Neural cell (in vitro differentiated cells): ENCODE data around the gene EHMT1. TPM values are rescaled to one million over a fixed set of nuclear protein-coding genes. Genes with fewer than 3 reads are reported as not detected.

Experiments used
- H2AFZ ChIP-seq: fragments of 200-600, 300-800 bp; sonication (generic), shearing (Covaris generic); 2 replicates; pipeline ENCODE4 v1.6.0; 2014; ENCODE audit warnings: low read depth, mild to moderate bottlenecking, antibody characterized with exemption, low read length, moderate library complexity
- H3F3A ChIP-seq: fragments of 200-600 bp; shearing (Covaris generic); 2 replicates; pipeline ENCODE4 v1.6.1; 2016; ENCODE audit warnings: mild to moderate bottlenecking, moderate library complexity, mixed read lengths, antibody characterized with exemption, low read length; ENCODE audit not compliant: insufficient read depth, poor library complexity, severe bottlenecking
- H3K27ac ChIP-seq: fragments of 200-600, 300-800 bp; sonication (generic), shearing (Covaris generic); 2 replicates; pipeline ENCODE4 v1.5.1; 2014; ENCODE audit warnings: mild to moderate bottlenecking, low read length, moderate library complexity
- H3K27me3 ChIP-seq: fragments of 300-800, 200-600 bp; sonication (generic), shearing (Covaris generic); 2 replicates; pipeline ENCODE4 v1.6.0; 2014; ENCODE audit warnings: mild to moderate bottlenecking, low read depth, low read length, moderate library complexity; ENCODE audit not compliant: insufficient read depth
- H3K36me3 ChIP-seq: fragments of 300-800, 200-600 bp; sonication (generic), shearing (Covaris generic); 2 replicates; pipeline ENCODE4 v1.5.1; 2014; ENCODE audit warnings: mild to moderate bottlenecking, antibody characterized with exemption, low read length, moderate library complexity; ENCODE audit not compliant: insufficient read depth
- H3K4me2 ChIP-seq: fragments of 300-800, 200-600 bp; sonication (generic), shearing (Covaris generic); 2 replicates; pipeline ENCODE4 v1.6.0; 2014; ENCODE audit warnings: mild to moderate bottlenecking, low read length
- H3K4me3 ChIP-seq: fragments of 300-800, 200-600 bp; sonication (generic), shearing (Covaris generic); 2 replicates; pipeline ENCODE4 v1.5.1; 2014; ENCODE audit warnings: mild to moderate bottlenecking, low read length, moderate library complexity
- H3K79me2 ChIP-seq: fragments of 200-600 bp; shearing (Covaris generic); replicated peaks from 2 replicates; pipeline ENCODE4 v1.6.0; 2014; ENCODE audit warnings: mild to moderate bottlenecking, low read length, moderate library complexity; ENCODE audit not compliant: insufficient read depth
- H3K9ac ChIP-seq: fragments of 300-800, 200-600 bp; sonication (generic), shearing (Covaris generic); 2 replicates; pipeline ENCODE4 v1.6.1; 2016; ENCODE audit warnings: mild to moderate bottlenecking, low read length, mixed read lengths
- H3K9me2 ChIP-seq: fragments of 200-600 bp; shearing (Covaris generic); 2 replicates; pipeline ENCODE4 v1.6.1; 2016; ENCODE audit warnings: mild to moderate bottlenecking, low read length, mixed read lengths; ENCODE audit not compliant: insufficient read depth
- H3K9me3 ChIP-seq: fragments of 200-600, 300-800 bp; sonication (generic), shearing (Covaris generic); 2 replicates; pipeline ENCODE4 v1.6.1; 2016; ENCODE audit warnings: mild to moderate bottlenecking, mixed run types, low read length, moderate library complexity, mixed read lengths
- H4K20me1 ChIP-seq: fragments of 200-600 bp; shearing (Covaris generic); 2 replicates; pipeline ENCODE4 v1.6.1; 2016; ENCODE audit warnings: mild to moderate bottlenecking, mixed run types; ENCODE audit not compliant: insufficient read depth
- EP300 ChIP-seq: fragments of 450-650 bp; conservative IDR thresholded peaks from 2 replicates; pipeline ENCODE4 v1.6.1; 2014; ENCODE audit warnings: antibody characterized with exemption, mild to moderate bottlenecking, moderate library complexity; ENCODE audit not compliant: poor library complexity, severe bottlenecking
- EZH2 ChIP-seq: fragments of 200-600, 300-800 bp; shearing (Covaris generic), sonication (generic); IDR thresholded peaks from 2 replicates; pipeline ENCODE4 v1.6.1; 2014; ENCODE audit warnings: antibody characterized with exemption, low read length, borderline replicate concordance, mild to moderate bottlenecking; ENCODE audit not compliant: insufficient read depth, poor library complexity, severe bottlenecking
- MXI1 ChIP-seq: fragments of 450-650 bp; conservative IDR thresholded peaks from 2 replicates; pipeline ENCODE4 v1.6.1; 2014; ENCODE audit warnings: antibody characterized with exemption, mild to moderate bottlenecking; ENCODE audit not compliant: poor library complexity, severe bottlenecking
- POLR2AphosphoS5 ChIP-seq: IDR thresholded peaks from 2 replicates; pipeline ENCODE4 v1.6.1; 2012
- RAD21 ChIP-seq: fragments of 450-650 bp; conservative IDR thresholded peaks from 2 replicates; pipeline ENCODE4 v1.6.1; 2014; ENCODE audit warnings: antibody characterized with exemption, mild to moderate bottlenecking, moderate library complexity
- SMC3 ChIP-seq: fragments of 450-650 bp; conservative IDR thresholded peaks from 2 replicates; pipeline ENCODE4 v1.6.1; 2014; ENCODE audit warnings: antibody characterized with exemption, mild to moderate bottlenecking, moderate library complexity; ENCODE audit not compliant: poor library complexity
- TAF1 ChIP-seq: IDR thresholded peaks from 2 replicates; pipeline ENCODE4 v1.6.1; 2012; ENCODE audit warnings: low read depth
- polyA plus RNA-seq: library from polyadenylated mRNA; depleted of rRNA; stranded (reverse); fragments of >200 nt; gene quantifications from 2 replicates; pipeline ENCODE4 v1.2.3, GENCODE V29; 2014
- TF ChIP-seq, protein P1 (sequence below): IDR thresholded peaks from 2 replicates; pipeline ENCODE4 v1.6.1; 2012; ENCODE audit warnings: borderline replicate concordance
- TF ChIP-seq, protein P2 (sequence below): fragments of 450-650 bp; IDR thresholded peaks from 2 replicates; pipeline ENCODE4 v1.5.1; 2014; ENCODE audit warnings: antibody characterized with exemption, mild to moderate bottlenecking, moderate library complexity; ENCODE audit not compliant: poor library complexity, severe bottlenecking

The EHMT1 gene
- polyA plus RNA-seq, 1 donor from 2014 or later = 53.0 TPM

DNA sequence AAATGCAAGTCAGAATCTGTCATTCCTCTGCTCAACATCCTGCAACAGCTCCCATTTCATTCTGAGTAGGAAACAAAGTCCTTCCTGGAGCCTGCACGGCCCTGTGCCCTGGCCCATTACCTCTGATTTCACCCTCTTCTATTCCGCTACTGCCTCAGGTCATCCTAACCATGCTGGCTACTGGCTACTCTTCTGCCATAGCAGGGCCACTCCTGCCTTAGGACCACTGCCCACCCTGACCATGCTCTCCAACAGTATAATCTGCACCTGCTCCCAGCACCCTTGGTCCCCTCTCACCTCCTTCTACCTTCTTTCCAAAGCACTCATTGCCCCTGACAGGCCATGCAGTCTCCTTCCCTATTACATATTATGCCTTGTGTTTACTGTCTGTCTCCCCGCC, 48.2 kb upstream of the EHMT1 start:
- H3K9ac ChIP-seq = no peak overlapping the region
- H3K4me2 ChIP-seq = no peak overlapping the region
- H3K79me2 ChIP-seq = no peaks in the 10 kb centered on the region
- H2AFZ ChIP-seq = no peak overlapping the region
- H3F3A ChIP-seq = no peaks in the 10 kb centered on the region
- no peaks in the 10 kb centered on the region for H3K27me3 ChIP-seq
- H3K9me2 ChIP-seq = no peaks in the 10 kb centered on the region
- no peak overlapping the region for H3K4me3 ChIP-seq
- no peak overlapping the region for H3K27ac ChIP-seq
- no peaks in the 10 kb centered on the region for H3K36me3 ChIP-seq
- H4K20me1 ChIP-seq = no peaks in the 10 kb centered on the region
- H3K9me3 ChIP-seq = no peaks in the 10 kb centered on the region
- TF ChIP-seq SMC3 (no peak), POLR2AphosphoS5 (no peak), EP300 (no peak), TAF1 (no peak), EZH2 (no peak), MXI1 (no peak), RAD21 (no peak)
- TF ChIP-seq, protein P1, sequence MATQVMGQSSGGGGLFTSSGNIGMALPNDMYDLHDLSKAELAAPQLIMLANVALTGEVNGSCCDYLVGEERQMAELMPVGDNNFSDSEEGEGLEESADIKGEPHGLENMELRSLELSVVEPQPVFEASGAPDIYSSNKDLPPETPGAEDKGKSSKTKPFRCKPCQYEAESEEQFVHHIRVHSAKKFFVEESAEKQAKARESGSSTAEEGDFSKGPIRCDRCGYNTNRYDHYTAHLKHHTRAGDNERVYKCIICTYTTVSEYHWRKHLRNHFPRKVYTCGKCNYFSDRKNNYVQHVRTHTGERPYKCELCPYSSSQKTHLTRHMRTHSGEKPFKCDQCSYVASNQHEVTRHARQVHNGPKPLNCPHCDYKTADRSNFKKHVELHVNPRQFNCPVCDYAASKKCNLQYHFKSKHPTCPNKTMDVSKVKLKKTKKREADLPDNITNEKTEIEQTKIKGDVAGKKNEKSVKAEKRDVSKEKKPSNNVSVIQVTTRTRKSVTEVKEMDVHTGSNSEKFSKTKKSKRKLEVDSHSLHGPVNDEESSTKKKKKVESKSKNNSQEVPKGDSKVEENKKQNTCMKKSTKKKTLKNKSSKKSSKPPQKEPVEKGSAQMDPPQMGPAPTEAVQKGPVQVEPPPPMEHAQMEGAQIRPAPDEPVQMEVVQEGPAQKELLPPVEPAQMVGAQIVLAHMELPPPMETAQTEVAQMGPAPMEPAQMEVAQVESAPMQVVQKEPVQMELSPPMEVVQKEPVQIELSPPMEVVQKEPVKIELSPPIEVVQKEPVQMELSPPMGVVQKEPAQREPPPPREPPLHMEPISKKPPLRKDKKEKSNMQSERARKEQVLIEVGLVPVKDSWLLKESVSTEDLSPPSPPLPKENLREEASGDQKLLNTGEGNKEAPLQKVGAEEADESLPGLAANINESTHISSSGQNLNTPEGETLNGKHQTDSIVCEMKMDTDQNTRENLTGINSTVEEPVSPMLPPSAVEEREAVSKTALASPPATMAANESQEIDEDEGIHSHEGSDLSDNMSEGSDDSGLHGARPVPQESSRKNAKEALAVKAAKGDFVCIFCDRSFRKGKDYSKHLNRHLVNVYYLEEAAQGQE = no peak
- TF ChIP-seq, protein P2, sequence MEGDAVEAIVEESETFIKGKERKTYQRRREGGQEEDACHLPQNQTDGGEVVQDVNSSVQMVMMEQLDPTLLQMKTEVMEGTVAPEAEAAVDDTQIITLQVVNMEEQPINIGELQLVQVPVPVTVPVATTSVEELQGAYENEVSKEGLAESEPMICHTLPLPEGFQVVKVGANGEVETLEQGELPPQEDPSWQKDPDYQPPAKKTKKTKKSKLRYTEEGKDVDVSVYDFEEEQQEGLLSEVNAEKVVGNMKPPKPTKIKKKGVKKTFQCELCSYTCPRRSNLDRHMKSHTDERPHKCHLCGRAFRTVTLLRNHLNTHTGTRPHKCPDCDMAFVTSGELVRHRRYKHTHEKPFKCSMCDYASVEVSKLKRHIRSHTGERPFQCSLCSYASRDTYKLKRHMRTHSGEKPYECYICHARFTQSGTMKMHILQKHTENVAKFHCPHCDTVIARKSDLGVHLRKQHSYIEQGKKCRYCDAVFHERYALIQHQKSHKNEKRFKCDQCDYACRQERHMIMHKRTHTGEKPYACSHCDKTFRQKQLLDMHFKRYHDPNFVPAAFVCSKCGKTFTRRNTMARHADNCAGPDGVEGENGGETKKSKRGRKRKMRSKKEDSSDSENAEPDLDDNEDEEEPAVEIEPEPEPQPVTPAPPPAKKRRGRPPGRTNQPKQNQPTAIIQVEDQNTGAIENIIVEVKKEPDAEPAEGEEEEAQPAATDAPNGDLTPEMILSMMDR = no peak

DNA sequence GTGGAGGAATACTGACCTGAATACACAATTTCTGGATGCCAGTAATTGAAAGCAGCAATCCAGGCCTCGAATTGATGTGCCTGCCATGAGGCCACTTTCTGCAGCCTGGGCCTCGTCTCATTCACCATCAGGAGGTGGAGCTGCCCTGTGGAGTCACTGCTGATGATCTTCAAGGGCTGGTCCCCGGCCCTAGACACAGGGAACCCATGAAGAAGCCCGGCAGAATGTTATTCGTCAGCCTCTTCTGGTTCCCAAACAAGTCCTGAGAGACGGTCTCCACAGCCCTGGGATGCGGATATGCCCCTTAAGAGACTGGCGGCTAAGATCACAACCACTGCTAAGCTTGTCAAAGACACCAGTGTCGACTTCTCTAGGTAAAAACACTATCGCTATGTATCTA, 44.6 kb upstream of the EHMT1 start:
- H3K9me3 ChIP-seq = no peaks in the 10 kb centered on the region
- H2AFZ ChIP-seq = no peak overlapping the region
- H4K20me1 ChIP-seq = no peaks in the 10 kb centered on the region
- H3K27me3 ChIP-seq = no peaks in the 10 kb centered on the region
- no peaks in the 10 kb centered on the region for H3K36me3 ChIP-seq
- no peak overlapping the region for H3K4me3 ChIP-seq
- H3K27ac ChIP-seq = no peak overlapping the region
- no peak overlapping the region for H3K9ac ChIP-seq
- H3F3A ChIP-seq = no peaks in the 10 kb centered on the region
- H3K79me2 ChIP-seq = peaks cover 14% of the 10 kb centered on the region
- H3K4me2 ChIP-seq = no peak overlapping the region
- TF ChIP-seq TAF1 = no peak
- TF ChIP-seq, protein P2 = no peak
- TF ChIP-seq EP300 = no peak
- TF ChIP-seq, protein P1 = no peak
- TF ChIP-seq SMC3 = no peak
- no peak for TF ChIP-seq POLR2AphosphoS5
- no peak for TF ChIP-seq EZH2
- no peak for TF ChIP-seq MXI1
- TF ChIP-seq RAD21 = no peak
- H3K9me2 ChIP-seq = no peaks in the 10 kb centered on the region
